Measurements from ENCODE around the gene GINS1. TPM values are rescaled to one million over a fixed set of nuclear protein-coding genes. Genes with fewer than 3 reads are reported as not detected.
"Not testable (repeated sequence)": the region's sequence is repeated elsewhere in the genome, so short reads cannot be mapped to it uniquely, and the experiment has no call there.

GINS1 gene
- total RNA-seq, 2 donors from 2014 or later, result 2.2 to 6.0 TPM

DNA sequence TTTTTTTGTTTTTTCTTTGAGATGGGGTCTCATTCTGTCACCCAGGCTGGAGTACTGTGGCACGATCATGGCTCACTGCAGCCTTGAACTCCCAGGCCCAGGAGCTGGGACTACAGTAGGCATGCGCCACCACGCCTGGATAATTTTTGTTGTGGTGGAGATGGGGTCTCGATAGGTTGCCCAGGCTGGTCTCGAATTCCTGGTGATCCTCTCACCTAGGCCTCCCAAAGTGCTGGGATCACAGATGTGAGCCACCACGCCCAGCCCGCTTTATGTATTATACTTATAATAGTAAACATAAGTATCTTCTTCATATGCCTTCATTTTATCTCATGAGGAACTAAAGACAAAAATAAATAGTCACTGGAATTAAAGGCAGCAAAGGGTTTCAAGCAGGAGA is 63.5 kb downstream of the GINS1 start:
- H3K27me3 ChIP-seq (replicated peaks; ENCODE audit: insufficient read depth), result no peaks in the 10 kb centered on the region
- no peak overlapping the region for H3K4me3 ChIP-seq
- DNase-seq (ENCODE audit: low spot score), result no peak
- peaks cover 0 to 5% of the 10 kb centered on the region in 2 donors for H3K36me3 ChIP-seq
- WGBS, result 97% methylated on average over 7 of the region's 7 CpGs
- no peaks in the 10 kb centered on the region for H3K9me3 ChIP-seq
- no peak overlapping the region for H3K27ac ChIP-seq
- intact Hi-C loops (cut with DNase I), result no loop called here
- TF ChIP-seq POLR2A (IDR thresholded peaks at IDR 0.05), result no peak
- TF ChIP-seq POLR2AphosphoS5 (IDR thresholded peaks at IDR 0.05), result no peak
- TF ChIP-seq, protein P1, sequence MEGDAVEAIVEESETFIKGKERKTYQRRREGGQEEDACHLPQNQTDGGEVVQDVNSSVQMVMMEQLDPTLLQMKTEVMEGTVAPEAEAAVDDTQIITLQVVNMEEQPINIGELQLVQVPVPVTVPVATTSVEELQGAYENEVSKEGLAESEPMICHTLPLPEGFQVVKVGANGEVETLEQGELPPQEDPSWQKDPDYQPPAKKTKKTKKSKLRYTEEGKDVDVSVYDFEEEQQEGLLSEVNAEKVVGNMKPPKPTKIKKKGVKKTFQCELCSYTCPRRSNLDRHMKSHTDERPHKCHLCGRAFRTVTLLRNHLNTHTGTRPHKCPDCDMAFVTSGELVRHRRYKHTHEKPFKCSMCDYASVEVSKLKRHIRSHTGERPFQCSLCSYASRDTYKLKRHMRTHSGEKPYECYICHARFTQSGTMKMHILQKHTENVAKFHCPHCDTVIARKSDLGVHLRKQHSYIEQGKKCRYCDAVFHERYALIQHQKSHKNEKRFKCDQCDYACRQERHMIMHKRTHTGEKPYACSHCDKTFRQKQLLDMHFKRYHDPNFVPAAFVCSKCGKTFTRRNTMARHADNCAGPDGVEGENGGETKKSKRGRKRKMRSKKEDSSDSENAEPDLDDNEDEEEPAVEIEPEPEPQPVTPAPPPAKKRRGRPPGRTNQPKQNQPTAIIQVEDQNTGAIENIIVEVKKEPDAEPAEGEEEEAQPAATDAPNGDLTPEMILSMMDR (IDR thresholded peaks at IDR 0.05), result no peak
- H3K4me1 ChIP-seq (replicated peaks), result no peaks in the 10 kb centered on the region

DNA sequence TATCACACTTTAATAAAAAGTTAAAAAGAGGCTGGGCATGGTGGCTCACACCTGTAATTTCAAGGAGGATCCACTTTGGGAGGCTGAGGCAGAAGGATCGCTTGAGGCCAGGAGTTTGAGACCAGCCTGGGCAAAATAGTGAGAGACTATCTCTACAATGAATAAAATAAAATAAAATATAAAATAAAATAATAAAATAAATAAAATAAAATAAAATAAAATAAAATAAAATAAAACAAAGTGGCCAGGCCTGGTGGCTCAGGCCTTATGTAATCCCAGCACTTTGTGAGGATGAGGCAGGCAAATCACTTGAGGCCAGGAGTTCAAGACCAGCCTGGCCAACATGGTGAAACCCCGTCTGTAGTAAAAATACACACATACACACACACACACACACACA is 65.8 kb downstream of the GINS1 start:
- intact Hi-C loops (cut with DNase I), result not testable (repeated sequence)
- 100% methylated on average over 2 of the region's 2 CpGs for WGBS

DNA sequence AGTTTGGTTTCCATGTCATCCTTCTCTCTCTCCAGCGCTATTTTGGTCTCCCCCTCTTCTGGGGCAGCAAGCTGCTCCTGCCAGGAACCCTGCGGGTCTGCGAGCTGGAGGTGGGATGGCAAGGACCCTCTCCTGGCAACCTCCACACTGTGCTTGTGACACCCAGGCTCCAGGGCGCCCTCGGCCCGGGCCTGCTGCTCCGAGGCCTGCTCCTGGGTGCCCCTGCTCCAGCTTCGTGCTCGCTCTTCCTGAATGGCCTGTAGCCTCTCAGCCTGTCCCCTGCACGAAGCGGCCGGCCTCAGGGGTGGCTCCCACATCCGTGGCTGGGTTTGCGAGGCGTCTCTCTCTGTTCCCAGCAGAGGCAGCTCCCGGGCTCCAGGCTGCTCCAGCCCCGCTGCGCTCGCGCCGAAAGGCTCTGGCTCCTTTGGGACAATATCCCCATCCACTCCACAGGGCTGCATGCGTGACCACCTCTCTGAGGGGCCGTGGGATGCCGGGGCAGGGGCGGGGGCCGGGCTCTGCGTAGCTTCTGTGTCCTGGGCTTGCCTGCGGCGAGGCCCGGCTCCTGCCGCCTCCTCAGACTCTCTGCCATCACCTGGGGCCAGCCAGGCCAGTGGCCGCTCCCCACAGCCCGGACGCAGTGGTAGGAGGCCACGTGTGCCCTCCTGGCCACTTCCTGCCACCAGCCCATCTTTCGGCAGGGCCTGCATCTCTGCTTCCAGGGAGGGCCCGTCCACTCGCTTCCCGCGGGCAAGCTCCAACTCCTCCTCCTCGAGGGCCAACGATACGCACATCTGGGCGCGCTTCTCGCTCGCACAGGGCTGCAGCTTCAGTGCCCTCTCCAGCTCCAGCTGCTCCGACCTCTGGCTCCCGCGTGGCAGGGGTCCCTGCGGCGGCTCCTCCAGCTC is 68.9 kb downstream of the GINS1 start:
- Histone ChIP-seq H3K27ac (no peak overlapping the region), H3K9me3 (no peaks in the 10 kb centered on the region), H3K4me1 (replicated peaks) (no peaks in the 10 kb centered on the region), H3K27me3 (replicated peaks; ENCODE audit: insufficient read depth) (no peaks in the 10 kb centered on the region), H3K4me3 (no peak overlapping the region), H3K36me3 (no peaks in the 10 kb centered on the region)
- DNase-seq (ENCODE audit: low spot score), result no peak
- intact Hi-C loops (cut with DNase I), result no loop called here
- 95% methylated on average over 47 of the region's 52 CpGs for WGBS
- TF ChIP-seq, protein P1 (IDR thresholded peaks at IDR 0.05), result no peak
- TF ChIP-seq POLR2A (IDR thresholded peaks at IDR 0.05) (no peak), POLR2AphosphoS5 (IDR thresholded peaks at IDR 0.05) (no peak)

More for the DNA sequence above, 65.8 kb downstream of the GINS1 start:
- not testable (repeated sequence) for H3K9me3 ChIP-seq; H3K36me3 ChIP-seq; H3K27ac ChIP-seq; H3K27me3 ChIP-seq (replicated peaks; ENCODE audit: insufficient read depth); DNase-seq (ENCODE audit: low spot score); H3K4me1 ChIP-seq (replicated peaks); H3K4me3 ChIP-seq

GRCh38 chr20:25477014-25477882 is 69.8 kb downstream of the GINS1 start:
- no peaks in the 10 kb centered on the region for H3K9me3 ChIP-seq
- 95% methylated on average over 28 of the region's 28 CpGs for WGBS
- no peak for TF ChIP-seq POLR2AphosphoS5 (IDR thresholded peaks at IDR 0.05)
- TF ChIP-seq, protein P1 (IDR thresholded peaks at IDR 0.05), result no peak
- TF ChIP-seq POLR2A (IDR thresholded peaks at IDR 0.05), result no peak
- H3K27ac ChIP-seq, result no peak overlapping the region
- H3K4me1 ChIP-seq (replicated peaks), result no peaks in the 10 kb centered on the region
- H3K36me3 ChIP-seq, result no peaks in the 10 kb centered on the region
- no peaks in the 10 kb centered on the region for H3K27me3 ChIP-seq (replicated peaks; ENCODE audit: insufficient read depth)
- no peak overlapping the region for H3K4me3 ChIP-seq
- no peak for DNase-seq (ENCODE audit: low spot score)
- intact Hi-C loops (cut with DNase I), result no loop called here

GRCh38 chr20:25478889-25479568 is 71.6 kb downstream of the GINS1 start:
- intact Hi-C loops (cut with DNase I), result no loop called here
- Histone ChIP-seq H3K9me3 (no peaks in the 10 kb centered on the region), H3K4me1 (replicated peaks) (no peaks in the 10 kb centered on the region), H3K4me3 (no peak overlapping the region), H3K36me3 (no peaks in the 10 kb centered on the region), H3K27me3 (replicated peaks; ENCODE audit: insufficient read depth) (no peaks in the 10 kb centered on the region), H3K27ac (no peak overlapping the region)
- WGBS, result 62% methylated on average over 24 of the region's 24 CpGs
- no peak for DNase-seq (ENCODE audit: low spot score)
- TF ChIP-seq POLR2A (IDR thresholded peaks at IDR 0.05) (no peak), POLR2AphosphoS5 (IDR thresholded peaks at IDR 0.05) (no peak)
- TF ChIP-seq, protein P1 (IDR thresholded peaks at IDR 0.05), result no peak
